Hepatocyte (in vitro differentiated cells): ENCODE measurements around the gene SLC15A2.

Experiments used
- EZH2 ChIP-seq: fragments of 200-600 bp; sonication (generic); IDR thresholded peaks from 2 replicates; pipeline ENCODE4 v1.6.1; 2016; ENCODE audit warnings: antibody characterized with exemption, mild to moderate bottlenecking, borderline replicate concordance
- EZH2phosphoT487 ChIP-seq: fragments of 200-600 bp; sonication (generic); IDR thresholded peaks from one replicate; pipeline ENCODE4 v1.6.1; 2018; ENCODE audit warnings: antibody characterized with exemption, mild to moderate bottlenecking, low read depth, moderate library complexity; ENCODE audit not compliant: unreplicated experiment, severe bottlenecking
- TF ChIP-seq, protein P1 (sequence below): fragments of 200-600 bp; sonication (generic); IDR thresholded peaks from 2 replicates; pipeline ENCODE4 v1.5.1; 2016; ENCODE audit warnings: antibody characterized with exemption, mild to moderate bottlenecking; ENCODE audit not compliant: poor library complexity

DNA sequence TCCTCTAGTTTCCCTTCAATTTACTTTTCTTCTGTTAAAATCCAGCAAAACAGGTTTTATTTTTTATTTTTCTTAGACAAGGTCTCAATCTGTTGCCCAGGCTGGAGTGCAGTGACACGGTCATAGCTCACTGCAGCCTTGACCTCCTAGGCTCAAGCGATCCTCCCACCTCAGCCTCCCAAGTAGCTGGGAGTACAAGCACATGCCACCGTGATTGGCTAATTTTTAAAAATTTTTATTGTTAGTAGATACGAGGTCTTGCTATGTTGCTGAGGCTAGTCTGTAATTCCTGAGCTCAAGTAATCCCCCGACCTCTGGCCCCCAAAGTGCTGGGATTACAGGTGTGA lies 86.2 kb downstream of the SLC15A2 start:
- TF ChIP-seq EZH2phosphoT487 (no peak), EZH2 (no peak)
- TF ChIP-seq, protein P1, sequence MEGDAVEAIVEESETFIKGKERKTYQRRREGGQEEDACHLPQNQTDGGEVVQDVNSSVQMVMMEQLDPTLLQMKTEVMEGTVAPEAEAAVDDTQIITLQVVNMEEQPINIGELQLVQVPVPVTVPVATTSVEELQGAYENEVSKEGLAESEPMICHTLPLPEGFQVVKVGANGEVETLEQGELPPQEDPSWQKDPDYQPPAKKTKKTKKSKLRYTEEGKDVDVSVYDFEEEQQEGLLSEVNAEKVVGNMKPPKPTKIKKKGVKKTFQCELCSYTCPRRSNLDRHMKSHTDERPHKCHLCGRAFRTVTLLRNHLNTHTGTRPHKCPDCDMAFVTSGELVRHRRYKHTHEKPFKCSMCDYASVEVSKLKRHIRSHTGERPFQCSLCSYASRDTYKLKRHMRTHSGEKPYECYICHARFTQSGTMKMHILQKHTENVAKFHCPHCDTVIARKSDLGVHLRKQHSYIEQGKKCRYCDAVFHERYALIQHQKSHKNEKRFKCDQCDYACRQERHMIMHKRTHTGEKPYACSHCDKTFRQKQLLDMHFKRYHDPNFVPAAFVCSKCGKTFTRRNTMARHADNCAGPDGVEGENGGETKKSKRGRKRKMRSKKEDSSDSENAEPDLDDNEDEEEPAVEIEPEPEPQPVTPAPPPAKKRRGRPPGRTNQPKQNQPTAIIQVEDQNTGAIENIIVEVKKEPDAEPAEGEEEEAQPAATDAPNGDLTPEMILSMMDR: no peak
